Vagina (tissue), 2 donors: ENCODE measurements around the gene EVL.

Experiments used
- POLR2A ChIP-seq, 2 donors: fragments of 450-650 bp; IDR thresholded peaks; one replicate each; pipeline ENCODE4 v1.6.1; 2017; ENCODE audit warnings: antibody characterized with exemption in 2 of 2, mild to moderate bottlenecking in 2 of 2, moderate library complexity in 2 of 2
- POLR2AphosphoS5 ChIP-seq, 2 donors: sonication (generic); formaldehyde crosslinking; IDR thresholded peaks; one replicate each; pipeline ENCODE4 v1.9.0; 2017; ENCODE audit warnings: antibody characterized with exemption in 2 of 2, mild to moderate bottlenecking in 2 of 2, low read depth in 1 of 2; ENCODE audit not compliant: insufficient read depth in 1 of 2
- TF ChIP-seq, protein P1 (sequence below), 3 experiments: fragments of 450-650 bp in 2 of 3; fragments of 200-600 bp in 1 of 3; sonication (generic) in 1 of 3; IDR thresholded peaks; one replicate each; pipeline ENCODE4 v1.5.1; 2017 to 2019; ENCODE audit warnings: antibody characterized with exemption in 3 of 3, mild to moderate bottlenecking in 2 of 3, moderate library complexity in 2 of 3

DNA sequence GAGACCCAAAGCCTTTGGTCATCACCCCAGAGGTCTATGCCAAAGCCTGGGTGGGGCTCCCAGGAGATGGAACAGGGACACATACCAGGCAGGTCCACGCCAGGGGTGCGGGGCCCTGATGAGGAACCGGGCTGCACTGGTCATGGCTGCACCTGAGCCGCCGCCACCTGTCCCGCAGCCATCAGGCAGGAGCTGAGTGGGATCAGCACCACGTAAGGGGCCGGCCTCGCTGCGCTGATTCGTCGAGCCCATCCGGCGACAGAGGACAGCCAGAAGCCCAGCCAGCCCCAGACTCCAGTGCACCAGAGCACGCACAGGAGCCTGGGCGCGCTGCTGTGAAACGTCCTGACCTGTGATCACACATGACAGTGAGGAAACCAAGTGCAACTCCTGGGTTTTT is 78.3 kb downstream of the EVL start:
- TF ChIP-seq, protein P1, sequence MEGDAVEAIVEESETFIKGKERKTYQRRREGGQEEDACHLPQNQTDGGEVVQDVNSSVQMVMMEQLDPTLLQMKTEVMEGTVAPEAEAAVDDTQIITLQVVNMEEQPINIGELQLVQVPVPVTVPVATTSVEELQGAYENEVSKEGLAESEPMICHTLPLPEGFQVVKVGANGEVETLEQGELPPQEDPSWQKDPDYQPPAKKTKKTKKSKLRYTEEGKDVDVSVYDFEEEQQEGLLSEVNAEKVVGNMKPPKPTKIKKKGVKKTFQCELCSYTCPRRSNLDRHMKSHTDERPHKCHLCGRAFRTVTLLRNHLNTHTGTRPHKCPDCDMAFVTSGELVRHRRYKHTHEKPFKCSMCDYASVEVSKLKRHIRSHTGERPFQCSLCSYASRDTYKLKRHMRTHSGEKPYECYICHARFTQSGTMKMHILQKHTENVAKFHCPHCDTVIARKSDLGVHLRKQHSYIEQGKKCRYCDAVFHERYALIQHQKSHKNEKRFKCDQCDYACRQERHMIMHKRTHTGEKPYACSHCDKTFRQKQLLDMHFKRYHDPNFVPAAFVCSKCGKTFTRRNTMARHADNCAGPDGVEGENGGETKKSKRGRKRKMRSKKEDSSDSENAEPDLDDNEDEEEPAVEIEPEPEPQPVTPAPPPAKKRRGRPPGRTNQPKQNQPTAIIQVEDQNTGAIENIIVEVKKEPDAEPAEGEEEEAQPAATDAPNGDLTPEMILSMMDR (IDR thresholded peaks at IDR 0.05) = no peak
- TF ChIP-seq POLR2AphosphoS5 (IDR thresholded peaks at IDR 0.05; ENCODE audit: insufficient read depth in 1 of 2, low read depth in 1 of 2) (no peak), POLR2A (IDR thresholded peaks at IDR 0.05) (no peak)
